T1000 (cell line): Measurements from ENCODE around the gene SPON1.
"Not testable (repeated sequence)": the region's sequence is repeated elsewhere in the genome, so short reads cannot be mapped to it uniquely, and the experiment has no call there.

Experiments
- DNase-seq: peaks from one replicate; lab custom pipeline; 2025; ENCODE audit warnings: mixed read lengths; lab: John Stamatoyannopoulos, UW

The SPON1 gene

GRCh38 chr11:14270690-14271542 lies 308.4 kb downstream of the SPON1 start:
- no peak for DNase-seq

- DNase-seq = no peak
Observed at GRCh38 chr11:14273895-14274294, 311.4 kb downstream of the SPON1 start.

- no peak for DNase-seq
Observed at GRCh38 chr11:14275076-14275475, 312.6 kb downstream of the SPON1 start.

GRCh38 chr11:14278869-14279268 lies 316.3 kb downstream of the SPON1 start:
- not testable (repeated sequence) for DNase-seq

- DNase-seq = no peak
Observed at GRCh38 chr11:14288189-14288935, 325.8 kb downstream of the SPON1 start.

GRCh38 chr11:14290422-14290821 lies 327.9 kb downstream of the SPON1 start:
- no peak for DNase-seq

- no peak for DNase-seq
Observed at GRCh38 chr11:14299921-14300320, 337.4 kb downstream of the SPON1 start.

- no peak for DNase-seq
Observed at GRCh38 chr11:14300661-14301304, 338.3 kb downstream of the SPON1 start.

GRCh38 chr11:14304601-14305000 lies 342.1 kb downstream of the SPON1 start:
- no peak for DNase-seq

GRCh38 chr11:14305649-14306048 lies 343.1 kb downstream of the SPON1 start:
- DNase-seq = no peak

- DNase-seq = no peak
Observed at GRCh38 chr11:14306481-14306880, 344.0 kb downstream of the SPON1 start.

GRCh38 chr11:14308114-14308896 lies 345.8 kb downstream of the SPON1 start:
- no peak for DNase-seq

GRCh38 chr11:14308897-14309387 lies 346.4 kb downstream of the SPON1 start:
- DNase-seq = no peak

GRCh38 chr11:14309425-14310192 lies 347.1 kb downstream of the SPON1 start:
- DNase-seq = no peak

GRCh38 chr11:14310679-14311078 lies 348.2 kb downstream of the SPON1 start:
- no peak for DNase-seq

GRCh38 chr11:14312736-14313438 lies 350.4 kb downstream of the SPON1 start:
- DNase-seq = no peak

- no peak for DNase-seq
Observed at GRCh38 chr11:14314127-14314526, 351.6 kb downstream of the SPON1 start.

GRCh38 chr11:14315130-14315529 lies 352.6 kb downstream of the SPON1 start:
- DNase-seq = no peak
